Astrocyte (in vitro differentiated cells and primary cell): Measurements from ENCODE around the gene NABP2. TPM values are rescaled to one million over a fixed set of nuclear protein-coding genes. Genes with fewer than 3 reads are reported as not detected.
A peak's percentile ranks its signal among the peaks of the same experiment; 100 is the strongest.

ENCODE experiments used
- DNase-seq: peaks from one replicate; pipeline ENCODE4 v3.0.0-alpha.2; 2010; ENCODE audit warnings: low read depth
- FAIRE-seq: peaks from 2 replicates; lab custom pipeline; 2011; peaks lifted over from hg19 to GRCh38; lab: Jason Lieb, UNC
- H2AFZ ChIP-seq: 2 replicates; pipeline ENCODE4 v1.6.0; 2012; ENCODE audit warnings: low read depth, low read length, inconsistent platforms
- H3K27ac ChIP-seq: 2 replicates; pipeline ENCODE4 v1.5.1; 2011; ENCODE audit warnings: low read depth, low read length, inconsistent platforms
- H3K27me3 ChIP-seq: 2 replicates; pipeline ENCODE4 v1.6.0; 2011; ENCODE audit warnings: low read length, inconsistent platforms; ENCODE audit not compliant: insufficient read depth
- H3K36me3 ChIP-seq: 2 replicates; pipeline ENCODE4 v1.5.1; 2011; ENCODE audit warnings: low read length, inconsistent platforms; ENCODE audit not compliant: insufficient read depth
- H3K4me1 ChIP-seq: 2 replicates; pipeline ENCODE4 v1.5.1; 2011; ENCODE audit warnings: low read length, inconsistent platforms; ENCODE audit not compliant: insufficient read depth
- H3K4me2 ChIP-seq: 2 replicates; pipeline ENCODE4 v1.6.0; 2012; ENCODE audit warnings: low read length, inconsistent platforms
- H3K4me3 ChIP-seq: 2 replicates; pipeline ENCODE4 v1.5.1; 2011; ENCODE audit warnings: low read depth, mild to moderate bottlenecking, low read length, inconsistent platforms; ENCODE audit not compliant: insufficient read depth
- H3K79me2 ChIP-seq: 2 replicates; pipeline ENCODE4 v1.6.0; 2012; ENCODE audit warnings: mild to moderate bottlenecking, low read length, inconsistent platforms; ENCODE audit not compliant: insufficient read depth
- H3K9ac ChIP-seq: 2 replicates; pipeline ENCODE4 v1.6.0; 2012; ENCODE audit warnings: mild to moderate bottlenecking, low read length, inconsistent platforms
- H3K9me3 ChIP-seq: 2 replicates; pipeline ENCODE4 v1.5.1; 2012; ENCODE audit warnings: low read depth, mild to moderate bottlenecking, low read length, inconsistent platforms; ENCODE audit not compliant: insufficient read depth
- H4K20me1 ChIP-seq: 2 replicates; pipeline ENCODE4 v1.6.0; 2012; ENCODE audit warnings: low read length, inconsistent platforms; ENCODE audit not compliant: insufficient read depth
- H3K27ac Mint-ChIP-seq: one replicate; pipeline ENCODE4 v1.8.0; 2021; ENCODE audit warnings: mild to moderate bottlenecking, mixed read lengths; ENCODE audit not compliant: unreplicated experiment
- H3K27me3 Mint-ChIP-seq: one replicate; pipeline ENCODE4 v1.8.0; 2021; ENCODE audit warnings: low read depth, mixed read lengths; ENCODE audit not compliant: unreplicated experiment
- H3K36me3 Mint-ChIP-seq: one replicate; pipeline ENCODE4 v1.8.0; 2021; ENCODE audit warnings: low read depth, mixed read lengths; ENCODE audit not compliant: unreplicated experiment
- H3K4me1 Mint-ChIP-seq: one replicate; pipeline ENCODE4 v1.8.0; 2021; ENCODE audit warnings: low read depth, mixed read lengths; ENCODE audit not compliant: unreplicated experiment
- H3K4me3 Mint-ChIP-seq: one replicate; pipeline ENCODE4 v1.8.0; 2021; ENCODE audit warnings: mild to moderate bottlenecking, moderate library complexity, mixed read lengths; ENCODE audit not compliant: unreplicated experiment
- H3K9me3 Mint-ChIP-seq: one replicate; pipeline ENCODE4 v1.8.0; 2021; ENCODE audit warnings: mild to moderate bottlenecking, mixed read lengths; ENCODE audit not compliant: unreplicated experiment
- EZH2 ChIP-seq: IDR thresholded peaks from 2 replicates; pipeline ENCODE4 v1.6.1; 2012; ENCODE audit warnings: mild to moderate bottlenecking, low read length, inconsistent platforms; ENCODE audit not compliant: insufficient read depth
- total RNA-seq: library from RNA; stranded (reverse); gene quantifications from 2 replicates; pipeline ENCODE4 v1.2.1, GENCODE V29; 2021
- TF ChIP-seq, protein P1 (sequence below): IDR thresholded peaks from 2 replicates; pipeline ENCODE4 v1.5.1; 2011; ENCODE audit warnings: low read depth, mild to moderate bottlenecking, inconsistent platforms, low read length, moderate library complexity; ENCODE audit not compliant: insufficient read depth

NABP2 gene
- total RNA-seq, 1 donor from 2014 or later: 29.1 TPM

DNA sequence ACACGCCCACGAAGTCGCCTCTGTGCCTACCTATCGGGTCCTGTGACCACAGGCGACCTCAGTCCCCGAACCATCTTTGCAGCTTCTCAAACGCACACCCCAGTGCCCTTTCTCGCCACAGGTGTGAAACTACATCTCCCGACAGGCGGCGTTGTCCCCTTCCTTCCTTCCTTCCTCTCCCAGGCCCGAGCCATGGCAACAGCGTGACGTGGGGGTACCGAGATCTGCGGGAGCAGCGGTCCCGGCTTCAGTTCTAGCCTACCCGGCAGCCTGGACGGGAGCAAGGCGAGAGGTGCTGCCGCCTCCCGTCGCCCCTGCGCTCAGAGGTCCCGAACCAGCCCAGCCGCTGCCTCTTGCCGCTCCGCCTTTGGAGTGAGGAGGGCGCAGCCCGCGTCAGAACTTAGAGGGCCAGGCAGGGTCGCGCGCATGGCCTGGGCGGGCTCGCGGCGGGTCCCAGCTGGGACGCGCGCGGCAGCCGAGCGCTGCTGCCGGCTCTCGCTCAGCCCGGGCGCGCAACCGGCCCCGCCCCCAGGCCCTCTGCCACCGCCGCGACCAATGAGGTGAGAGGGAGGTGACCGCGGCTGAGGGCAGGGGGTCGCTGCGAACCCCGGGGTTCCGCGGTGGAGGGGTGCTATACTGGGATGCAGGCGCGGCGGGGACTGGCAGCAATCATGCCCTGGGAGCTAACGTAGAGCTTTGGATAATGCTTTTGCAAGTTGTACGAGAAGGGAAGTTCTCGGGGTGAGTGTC, 42.7 kb downstream of the NABP2 start, which contains the start of gene COQ10A:
Gene COQ10A, plus strand, starts transcription at position 250 of the 750 bp plus-strand sequence. Its CDS starts 177 bp downstream, at position 427.
- Mint-ChIP-seq H3K27ac (peak within 1 kb of the TSS; percentile 86), H3K27me3 (no peaks in the 10 kb centered on the region), H3K4me1 (peaks cover 10% of the 10 kb centered on the region), H3K36me3 (peaks cover 6% of the 10 kb centered on the region), H3K9me3 (no peaks in the 10 kb centered on the region), H3K4me3 (peak within 1 kb of the TSS; percentile 94)
- Histone ChIP-seq H3K4me2 (peak within 1 kb of the TSS; percentile 93), H2AFZ (peak within 1 kb of the TSS; percentile 92), H4K20me1 (no peaks in the 10 kb centered on the region), H3K36me3 (peaks cover 13% of the 10 kb centered on the region), H3K4me3 (peak within 1 kb of the TSS; percentile 72), H3K27me3 (no peaks in the 10 kb centered on the region), H3K27ac (peak within 1 kb of the TSS; percentile 73), H3K9me3 (no peaks in the 10 kb centered on the region), H3K79me2 (no peaks in the 10 kb centered on the region), H3K9ac (peak within 1 kb of the TSS; percentile 88), H3K4me1 (peaks cover 9% of the 10 kb centered on the region)
- no peak for TF ChIP-seq EZH2
- TF ChIP-seq, protein P1, sequence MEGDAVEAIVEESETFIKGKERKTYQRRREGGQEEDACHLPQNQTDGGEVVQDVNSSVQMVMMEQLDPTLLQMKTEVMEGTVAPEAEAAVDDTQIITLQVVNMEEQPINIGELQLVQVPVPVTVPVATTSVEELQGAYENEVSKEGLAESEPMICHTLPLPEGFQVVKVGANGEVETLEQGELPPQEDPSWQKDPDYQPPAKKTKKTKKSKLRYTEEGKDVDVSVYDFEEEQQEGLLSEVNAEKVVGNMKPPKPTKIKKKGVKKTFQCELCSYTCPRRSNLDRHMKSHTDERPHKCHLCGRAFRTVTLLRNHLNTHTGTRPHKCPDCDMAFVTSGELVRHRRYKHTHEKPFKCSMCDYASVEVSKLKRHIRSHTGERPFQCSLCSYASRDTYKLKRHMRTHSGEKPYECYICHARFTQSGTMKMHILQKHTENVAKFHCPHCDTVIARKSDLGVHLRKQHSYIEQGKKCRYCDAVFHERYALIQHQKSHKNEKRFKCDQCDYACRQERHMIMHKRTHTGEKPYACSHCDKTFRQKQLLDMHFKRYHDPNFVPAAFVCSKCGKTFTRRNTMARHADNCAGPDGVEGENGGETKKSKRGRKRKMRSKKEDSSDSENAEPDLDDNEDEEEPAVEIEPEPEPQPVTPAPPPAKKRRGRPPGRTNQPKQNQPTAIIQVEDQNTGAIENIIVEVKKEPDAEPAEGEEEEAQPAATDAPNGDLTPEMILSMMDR: peak; percentile 52
- FAIRE-seq: no peak
- DNase-seq: peak; percentile 77

DNA sequence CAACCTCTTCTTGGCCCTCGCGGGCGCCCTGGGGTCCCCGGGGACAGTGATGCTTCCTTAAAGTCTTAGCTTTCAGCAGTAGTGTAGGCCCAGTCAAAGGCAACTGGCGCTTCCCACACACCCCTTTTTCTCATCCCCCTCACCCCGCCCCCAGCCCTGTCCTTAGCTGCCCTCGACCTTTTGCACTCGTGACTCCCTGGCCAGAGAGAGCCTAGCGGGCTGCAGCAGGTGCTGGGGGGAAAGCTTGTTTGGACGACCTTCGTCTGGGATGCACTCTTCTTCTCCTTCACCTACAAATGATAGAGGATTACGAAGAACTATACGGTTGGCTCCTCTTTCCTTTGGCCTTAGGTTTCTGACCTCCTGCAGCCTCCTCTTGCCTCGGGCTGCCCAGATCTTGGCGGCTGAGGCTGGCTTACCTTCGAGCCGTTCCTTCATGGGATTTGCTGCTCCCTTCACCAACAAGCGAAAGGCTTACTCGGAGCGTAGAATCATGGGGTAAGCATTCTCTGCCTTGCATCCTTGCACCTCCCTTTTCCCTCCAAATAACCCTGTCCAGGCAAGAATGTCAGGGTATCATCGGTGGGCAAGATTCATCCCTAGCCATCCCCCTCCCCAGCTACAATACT, 43.4 kb downstream of the NABP2 start:
- Histone ChIP-seq H4K20me1 (no peaks in the 10 kb centered on the region), H3K27me3 (no peaks in the 10 kb centered on the region), H3K4me2 (peak overlapping the region; percentile 93), H3K9ac (peak overlapping the region; percentile 88), H3K4me3 (peak overlapping the region; percentile 72), H2AFZ (peak overlapping the region; percentile 92), H3K9me3 (no peaks in the 10 kb centered on the region), H3K79me2 (no peaks in the 10 kb centered on the region), H3K36me3 (peaks cover 13% of the 10 kb centered on the region), H3K27ac (no peak overlapping the region), H3K4me1 (peaks cover 5% of the 10 kb centered on the region)
- TF ChIP-seq EZH2: no peak
- TF ChIP-seq, protein P1: no peak
- DNase-seq: no peak
- no peaks in the 10 kb centered on the region for H3K9me3 Mint-ChIP-seq
- H3K4me3 Mint-ChIP-seq: peak overlapping the region; percentile 82
- peaks cover 6% of the 10 kb centered on the region for H3K36me3 Mint-ChIP-seq
- no peak for FAIRE-seq
- H3K27me3 Mint-ChIP-seq: no peaks in the 10 kb centered on the region
- H3K27ac Mint-ChIP-seq: no peak overlapping the region
- H3K4me1 Mint-ChIP-seq: peaks cover 7% of the 10 kb centered on the region
